CD4-positive, alpha-beta T cell (primary cell): ENCODE measurements around the gene XPNPEP3. TPM values are rescaled to one million over a fixed set of nuclear protein-coding genes. Genes with fewer than 3 reads are reported as not detected.

ENCODE experiments used
- ATAC-seq: fragments of 200-7000 bp; cut with Tn5 transposase; one replicate; pipeline ENCODE4 v1.10.0; 2022; ENCODE audit warnings: mild to moderate bottlenecking; ENCODE audit not compliant: poor library complexity
- CTCF ChIA-PET: fragments of 350-600 bp; sonication (Branson Sonifier 250); formaldehyde crosslinking; loops from one replicate; lab custom pipeline; 2021; ENCODE audit warnings: antibody characterized with exemption, inconsistent platforms; lab: Charles Lee
- POLR2A ChIA-PET: fragments of 350-600 bp; sonication (Branson Sonifier 250); formaldehyde crosslinking; loops from one replicate; lab custom pipeline; 2021; ENCODE audit warnings: antibody characterized with exemption, inconsistent platforms; lab: Charles Lee
- DNase-seq, 14 experiments: peaks; one replicate each; pipeline ENCODE4 v3.0.0-alpha.2; 2013 to 2020; ENCODE audit warnings: mixed read lengths in 2 of 14
- H3K27ac ChIP-seq, 2 donors: one replicate each; pipeline versions ENCODE4 v1.5.1 to v1.7.0; 2013; ENCODE audit warnings: low read length in 2 of 2, low read depth in 1 of 2, mild to moderate bottlenecking in 1 of 2
- H3K27me3 ChIP-seq, 2 experiments: 1 replicate in 1 of 2; 2 replicates in 1 of 2; pipeline versions ENCODE4 v1.6.1 to v1.7.0; 2013; ENCODE audit warnings: low read length in 2 of 2, control low read depth in 1 of 2, mild to moderate bottlenecking in 1 of 2, moderate library complexity in 1 of 2; ENCODE audit not compliant: insufficient read depth in 2 of 2, control insufficient read depth in 1 of 2
- H3K36me3 ChIP-seq: one replicate; pipeline ENCODE4 v1.6.1; 2013; ENCODE audit warnings: low read length, control low read depth; ENCODE audit not compliant: insufficient read depth
- H3K4me1 ChIP-seq: one replicate; pipeline ENCODE4 v1.6.1; 2013; ENCODE audit warnings: low read length, control low read depth; ENCODE audit not compliant: insufficient read depth
- H3K4me3 ChIP-seq: one replicate; pipeline ENCODE4 v1.5.1; 2013; ENCODE audit warnings: mild to moderate bottlenecking, low read length, moderate library complexity
- H3K9me3 ChIP-seq, 2 experiments: 1 replicate in 1 of 2; 2 replicates in 1 of 2; pipeline versions ENCODE4 v1.6.1 to v1.7.0; 2013; ENCODE audit warnings: low read length in 2 of 2, mild to moderate bottlenecking in 2 of 2, control low read depth in 1 of 2, moderate library complexity in 1 of 2; ENCODE audit not compliant: control insufficient read depth in 1 of 2, insufficient read depth in 1 of 2
- H3K27ac Mint-ChIP-seq: one replicate; pipeline ENCODE4 v1.8.0; 2020; ENCODE audit warnings: mixed read lengths
- H3K27me3 Mint-ChIP-seq: one replicate; pipeline ENCODE4 v1.8.0; 2021; ENCODE audit warnings: mixed read lengths
- H3K36me3 Mint-ChIP-seq: one replicate; pipeline ENCODE4 v1.8.0; 2021; ENCODE audit warnings: low read depth, mixed read lengths
- H3K4me1 Mint-ChIP-seq: one replicate; pipeline ENCODE4 v1.8.0; 2021; ENCODE audit warnings: low read depth, mixed read lengths
- H3K4me3 Mint-ChIP-seq: one replicate; pipeline ENCODE4 v1.8.0; 2020; ENCODE audit warnings: mild to moderate bottlenecking, mixed read lengths
- H3K9me3 Mint-ChIP-seq: one replicate; pipeline ENCODE4 v1.8.0; 2020; ENCODE audit warnings: mixed read lengths
- CTCF ChIP-seq: fragments of 200-600 bp; IDR thresholded peaks from one replicate; pipeline ENCODE4 v1.8.0; 2022; ENCODE audit warnings: antibody characterized with exemption, mild to moderate bottlenecking
- intact Hi-C, 2 experiments: fragments of 100-400 bp; cut with DNase I in 1 of 2; cut with micrococcal nuclease in 1 of 2; formaldehyde crosslinking; loops; one replicate each; pipeline versions ENCODE4 v1.15.1 to v1.9.0; 2023 to 2025; cut with DNase I, micrococcal nuclease
- total RNA-seq, 174 experiments: library from RNA in 2 of 174; stranded (reverse) in 2 of 174; gene quantifications; one replicate each; pipeline ENCODE4 v1.2.3 and lab custom pipeline; 2021 to 2026

XPNPEP3 gene
- total RNA-seq, 2 experiments from 2014 or later = 16.3 to 17.9 TPM

- CTCF ChIA-PET = interaction anchor here (1.0 kb wide), 1 partner anchor 71 kb away, joined by 3 read pairs; no protein-coding TSS in a partner anchor
- intact Hi-C loops = no loop called here
- Mint-ChIP-seq H3K9me3 (no peaks in the 10 kb centered on the region), H3K27me3 (no peaks in the 10 kb centered on the region), H3K4me3 (no peak overlapping the region), H3K36me3 (peaks cover 57% of the 10 kb centered on the region), H3K27ac (no peak overlapping the region), H3K4me1 (no peaks in the 10 kb centered on the region)
- TF ChIP-seq CTCF = no peak
- Histone ChIP-seq H3K27ac (no peak overlapping the region), H3K36me3 (peaks cover 51% of the 10 kb centered on the region), H3K9me3 (no peaks in the 10 kb centered on the region), H3K4me1 (no peaks in the 10 kb centered on the region), H3K27me3 (no peaks in the 10 kb centered on the region), H3K4me3 (no peak overlapping the region)
- DNase-seq (no peak), ATAC-seq (no peak)
- POLR2A ChIA-PET = interaction anchor here (0.9 kb wide), 1 partner anchor 83 kb away, joined by 4 read pairs; no protein-coding TSS in a partner anchor
Measured at GRCh38 chr22:40889116-40889515, 32.2 kb downstream of the XPNPEP3 start.

- TF ChIP-seq CTCF = no peak
- Histone ChIP-seq H3K27me3 (no peaks in the 10 kb centered on the region), H3K9me3 (no peaks in the 10 kb centered on the region), H3K4me3 (no peak overlapping the region), H3K36me3 (peaks cover 48% of the 10 kb centered on the region), H3K27ac (no peak overlapping the region), H3K4me1 (no peaks in the 10 kb centered on the region)
- peaks cover 51% of the 10 kb centered on the region for H3K36me3 Mint-ChIP-seq
- intact Hi-C loops = no loop called here
- H3K9me3 Mint-ChIP-seq = no peaks in the 10 kb centered on the region
- no peak overlapping the region for H3K4me3 Mint-ChIP-seq
- no peaks in the 10 kb centered on the region for H3K4me1 Mint-ChIP-seq
- CTCF ChIA-PET = no interaction called here
- DNase-seq (no peak), ATAC-seq (no peak)
- no peak overlapping the region for H3K27ac Mint-ChIP-seq
- POLR2A ChIA-PET = no interaction called here
- no peaks in the 10 kb centered on the region for H3K27me3 Mint-ChIP-seq
Measured at GRCh38 chr22:40890881-40891280, 33.9 kb downstream of the XPNPEP3 start.

GRCh38 chr22:40894417-40894816 lies 37.5 kb downstream of the XPNPEP3 start:
- Mint-ChIP-seq H3K27me3 (no peaks in the 10 kb centered on the region), H3K36me3 (peaks cover 18% of the 10 kb centered on the region), H3K4me3 (no peak overlapping the region), H3K4me1 (peaks cover 6% of the 10 kb centered on the region), H3K9me3 (no peaks in the 10 kb centered on the region), H3K27ac (no peak overlapping the region)
- no peak for DNase-seq
- Histone ChIP-seq H3K9me3 (no peaks in the 10 kb centered on the region), H3K4me1 (peaks cover 3% of the 10 kb centered on the region), H3K36me3 (peaks cover 18% of the 10 kb centered on the region), H3K4me3 (no peak overlapping the region), H3K27me3 (no peaks in the 10 kb centered on the region), H3K27ac (no peak overlapping the region)
- ChIA-PET CTCF (interaction anchor here (0.6 kb wide), 1 partner anchor 333 kb away, joined by 3 read pairs; no protein-coding TSS in a partner anchor), POLR2A (interaction anchor here (0.6 kb wide), 2 partner anchors 262 to 449 kb away, joined by 3 read pairs; no protein-coding TSS in a partner anchor)
- ATAC-seq = no peak
- no peak for TF ChIP-seq CTCF
- intact Hi-C loops = no loop called here
